ENCODE data around the gene SLCO2B1.

Gene SLCO2B1

GRCh38 chr11:75162954-75163353 is 12.0 kb downstream of the SLCO2B1 start:
- no peak for DNase-seq

- no peak for DNase-seq
Observed at GRCh38 chr11:75163921-75164849, 13.3 kb downstream of the SLCO2B1 start.

- DNase-seq, result no peak
Observed at GRCh38 chr11:75165721-75166120, 14.8 kb downstream of the SLCO2B1 start.

- DNase-seq, result no peak
Observed at GRCh38 chr11:75166791-75167190, 15.9 kb downstream of the SLCO2B1 start.

GRCh38 chr11:75167617-75168016 is 16.7 kb downstream of the SLCO2B1 start:
- DNase-seq, result no peak

GRCh38 chr11:75169101-75169885 is 18.4 kb downstream of the SLCO2B1 start:
- no peak for DNase-seq

- no peak for DNase-seq
Observed at GRCh38 chr11:75170516-75171201, 19.8 kb downstream of the SLCO2B1 start.

GRCh38 chr11:75173336-75173735 is 22.4 kb downstream of the SLCO2B1 start:
- no peak for DNase-seq

- peak; percentile 37 for DNase-seq
Observed at GRCh38 chr11:75174781-75175370, 24.0 kb downstream of the SLCO2B1 start.

- DNase-seq, result no peak
Observed at GRCh38 chr11:75182664-75183063, 31.8 kb downstream of the SLCO2B1 start.

GRCh38 chr11:75184051-75184450 is 33.1 kb downstream of the SLCO2B1 start:
- no peak for DNase-seq

- DNase-seq, result no peak
Observed at GRCh38 chr11:75184757-75185425, 34.0 kb downstream of the SLCO2B1 start.

- DNase-seq, result no peak
Observed at GRCh38 chr11:75185866-75186265, 35.0 kb downstream of the SLCO2B1 start.

- no peak for DNase-seq
Observed at GRCh38 chr11:75186999-75187398, 36.1 kb downstream of the SLCO2B1 start.

GRCh38 chr11:75188671-75189070 is 37.8 kb downstream of the SLCO2B1 start:
- DNase-seq, result no peak

GRCh38 chr11:75189108-75189507 is 38.2 kb downstream of the SLCO2B1 start:
- DNase-seq, result no peak

- DNase-seq, result no peak
Observed at GRCh38 chr11:75189911-75190310, 39.0 kb downstream of the SLCO2B1 start.

GRCh38 chr11:75190652-75191329 is 39.9 kb downstream of the SLCO2B1 start:
- no peak for DNase-seq

- no peak for DNase-seq
Observed at GRCh38 chr11:75191330-75191717, 40.4 kb downstream of the SLCO2B1 start.

GRCh38 chr11:75193271-75193670 is 42.4 kb downstream of the SLCO2B1 start:
- DNase-seq, result no peak

GRCh38 chr11:75193711-75194110 is 42.8 kb downstream of the SLCO2B1 start:
- no peak for DNase-seq

- DNase-seq, result no peak
Observed at GRCh38 chr11:75194147-75194546, 43.2 kb downstream of the SLCO2B1 start.
